ENCODE results near the gene CPSF4. TPM values are rescaled to one million over a fixed set of nuclear protein-coding genes. Genes with fewer than 3 reads are reported as not detected.

CPSF4 gene
- total and polyA plus RNA-seq, 11 donors = 12.7 to 24.8 (median 16.4) TPM

DNA sequence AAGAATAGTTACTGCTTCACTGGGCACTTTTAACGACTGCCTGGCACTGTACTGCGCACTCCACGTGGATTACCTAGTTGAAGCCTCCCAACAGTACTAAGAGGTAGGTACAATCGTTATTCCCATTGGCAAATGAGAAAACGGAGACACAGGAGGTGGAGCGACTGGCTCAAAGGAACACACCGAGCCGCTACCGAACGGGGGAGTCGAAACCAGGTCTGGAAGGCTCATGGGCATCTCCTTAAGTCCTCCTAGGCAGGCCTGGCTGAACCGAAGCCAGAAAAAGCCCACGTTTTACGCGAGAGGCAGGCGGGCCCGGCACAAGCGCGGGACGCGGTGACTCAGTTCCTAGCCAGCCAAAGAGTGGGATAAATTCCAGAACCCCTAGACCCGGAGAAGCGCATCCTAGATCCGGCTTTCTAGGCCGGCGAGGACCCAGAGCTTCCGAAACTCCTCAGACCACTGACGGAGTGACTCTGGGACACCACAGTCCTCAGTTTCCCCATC lies 30.8 kb upstream of the CPSF4 start:
- peaks cover 13 to 51% (median 42%) of the 10 kb centered on the region in 12 donors for H3K4me1 ChIP-seq
- ATAC-seq (peak in 3 of 4 donors; percentile 21 to 63 (median 38)), DNase-seq (peak in 4 of 5 donors; percentile 45 to 74 (median 56))
- H3K4me3 ChIP-seq = peak overlapping the region; percentile 68 to 100 (median 96)
- H3K27ac ChIP-seq = peak overlapping the region; percentile 93 to 99 (median 98)
- WGBS, 4 donors = 0 to 1% (median 0%) methylated on average over 8 to 28 of the region's 28 CpGs
- no peak for TF ChIP-seq POLR2A (IDR thresholded peaks at IDR 0.05)
- TF ChIP-seq, protein P1, sequence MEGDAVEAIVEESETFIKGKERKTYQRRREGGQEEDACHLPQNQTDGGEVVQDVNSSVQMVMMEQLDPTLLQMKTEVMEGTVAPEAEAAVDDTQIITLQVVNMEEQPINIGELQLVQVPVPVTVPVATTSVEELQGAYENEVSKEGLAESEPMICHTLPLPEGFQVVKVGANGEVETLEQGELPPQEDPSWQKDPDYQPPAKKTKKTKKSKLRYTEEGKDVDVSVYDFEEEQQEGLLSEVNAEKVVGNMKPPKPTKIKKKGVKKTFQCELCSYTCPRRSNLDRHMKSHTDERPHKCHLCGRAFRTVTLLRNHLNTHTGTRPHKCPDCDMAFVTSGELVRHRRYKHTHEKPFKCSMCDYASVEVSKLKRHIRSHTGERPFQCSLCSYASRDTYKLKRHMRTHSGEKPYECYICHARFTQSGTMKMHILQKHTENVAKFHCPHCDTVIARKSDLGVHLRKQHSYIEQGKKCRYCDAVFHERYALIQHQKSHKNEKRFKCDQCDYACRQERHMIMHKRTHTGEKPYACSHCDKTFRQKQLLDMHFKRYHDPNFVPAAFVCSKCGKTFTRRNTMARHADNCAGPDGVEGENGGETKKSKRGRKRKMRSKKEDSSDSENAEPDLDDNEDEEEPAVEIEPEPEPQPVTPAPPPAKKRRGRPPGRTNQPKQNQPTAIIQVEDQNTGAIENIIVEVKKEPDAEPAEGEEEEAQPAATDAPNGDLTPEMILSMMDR (IDR thresholded peaks at IDR 0.05) = no peak
- H3K36me3 ChIP-seq = peaks cover 0 to 56% (median 47%) of the 10 kb centered on the region in 9 donors
- H3K9me3 ChIP-seq = no peaks in the 10 kb centered on the region
- no peaks in the 10 kb centered on the region for H3K27me3 ChIP-seq
- intact Hi-C loops (cut with DNase I) = loop anchor here in 8 of 10 donors (1.0 to 5.0 kb wide), 6 partner anchors 15 to 1006 kb away; partner anchors contain the start of genes ARPC1B (in 4 of the 8) and BAIAP2L1 (in 1 of the 8)

DNA sequence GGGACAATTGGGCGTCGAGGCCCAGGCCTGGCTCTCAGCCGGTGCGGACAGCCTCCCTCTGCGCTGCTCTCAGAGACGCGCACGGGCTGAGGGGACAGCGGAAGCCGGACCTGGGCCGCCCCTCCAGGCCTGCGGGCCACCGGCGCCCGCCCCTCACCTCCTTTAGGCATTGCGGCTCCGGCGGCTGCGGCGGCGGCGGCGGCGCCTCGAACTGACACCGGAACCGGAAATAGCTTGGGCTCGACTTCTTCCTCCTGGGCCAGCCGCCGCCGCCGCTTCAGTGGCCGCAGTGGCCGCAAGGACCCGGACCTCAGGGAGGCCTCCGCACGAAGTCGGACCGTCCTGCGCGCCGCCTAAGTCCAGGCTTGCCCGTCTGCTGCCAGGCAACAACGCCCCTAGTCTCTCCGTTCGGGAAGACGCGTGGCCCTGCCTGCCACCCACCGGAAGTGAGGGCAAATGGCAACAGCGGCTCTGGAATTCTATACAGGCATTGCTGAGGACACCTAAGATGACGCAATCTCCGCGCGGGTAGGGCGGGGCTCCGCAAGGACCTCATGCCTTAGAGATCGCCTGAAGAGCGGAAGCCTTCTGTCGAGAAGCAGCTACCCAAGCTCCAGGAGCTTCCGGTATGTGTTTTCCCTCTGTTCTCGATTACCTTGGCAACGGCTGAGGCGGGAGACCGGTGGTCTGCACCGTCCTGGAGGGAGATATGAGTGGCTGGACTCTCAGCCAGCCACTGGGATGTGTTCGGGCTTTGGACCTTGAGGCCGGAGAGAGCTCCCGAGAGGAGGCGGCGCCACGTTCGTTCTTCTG lies 30.2 kb upstream of the CPSF4 start, which contains the start of the genes BUD31 and PDAP1:
Gene BUD31, plus strand, starts transcription at position 591 of the 813 bp plus-strand sequence. CDS start 2,124 bp downstream, outside the sequence.
Gene PDAP1, minus strand, starts transcription at position 219 of the 813 bp plus-strand sequence. Its CDS starts 49 bp downstream, at position 170.
- Histone ChIP-seq H3K4me3 (peak within 1 kb of the TSS; percentile 68 to 100 (median 96)), H3K27me3 (no peaks in the 10 kb centered on the region), H3K9me3 (no peaks in the 10 kb centered on the region), H3K27ac (peak within 1 kb of the TSS; percentile 93 to 99 (median 98)), H3K36me3 (peaks cover 0 to 56% (median 47%) of the 10 kb centered on the region in 9 donors), H3K4me1 (peaks cover 13 to 51% (median 42%) of the 10 kb centered on the region in 12 donors)
- intact Hi-C loops (cut with DNase I) = loop anchor here in 8 of 10 donors (1.0 to 5.0 kb wide), 6 partner anchors 15 to 1006 kb away; partner anchors contain the start of genes ARPC1B (in 4 of the 8) and BAIAP2L1 (in 1 of the 8)
- DNase-seq (peak; percentile 94 to 96 (median 95)), ATAC-seq (peak; percentile 91 to 96 (median 96))
- TF ChIP-seq, protein P1 (IDR thresholded peaks at IDR 0.05) = peak in 2 of 12 donors; percentile 19 to 23
- peak in 1 of 2 donors; percentile 69 for TF ChIP-seq POLR2A (IDR thresholded peaks at IDR 0.05)
- WGBS, 4 donors = 0 to 1% (median 1%) methylated on average over 17 to 72 of the region's 72 CpGs

DNA sequence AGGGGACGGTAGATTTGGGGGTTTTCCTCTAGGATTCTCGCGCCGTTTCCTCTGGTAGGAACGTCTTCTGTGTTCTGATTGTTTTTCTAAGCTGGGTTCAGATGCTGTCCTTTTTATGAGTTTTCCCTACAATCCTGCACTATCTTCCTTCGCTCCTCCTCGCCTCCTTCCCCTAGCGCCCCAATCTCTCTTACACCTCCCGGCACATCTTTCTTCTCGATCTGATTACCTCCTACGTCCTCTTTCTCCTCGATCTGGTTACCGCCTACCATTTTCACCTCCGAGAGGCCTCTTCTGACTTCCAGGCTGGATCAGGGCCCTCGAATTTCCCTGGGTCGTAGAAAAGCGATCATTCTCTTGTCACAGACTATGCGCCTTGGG lies 29.6 kb upstream of the CPSF4 start:
- H3K4me3 ChIP-seq = peak overlapping the region; percentile 68 to 100 (median 96)
- intact Hi-C loops (cut with DNase I) = loop anchor here in 6 of 10 donors (2.0 to 5.0 kb wide), 4 partner anchors 34 to 1007 kb away; partner anchors contain the start of genes ARPC1B (in 4 of the 6) and BAIAP2L1 (in 1 of the 6)
- H3K27ac ChIP-seq = peak overlapping the region; percentile 93 to 99 (median 98)
- H3K27me3 ChIP-seq = no peaks in the 10 kb centered on the region
- peaks cover 13 to 50% (median 42%) of the 10 kb centered on the region in 12 donors for H3K4me1 ChIP-seq
- peak in 1 of 5 donors; percentile 14 for DNase-seq
- no peak for TF ChIP-seq POLR2A (IDR thresholded peaks at IDR 0.05)
- TF ChIP-seq, protein P1 (IDR thresholded peaks at IDR 0.05) = no peak
- 0 to 1% (median 0%) methylated on average over 18 of the region's 18 CpGs for WGBS, 4 donors
- H3K9me3 ChIP-seq = no peaks in the 10 kb centered on the region
- ATAC-seq = no peak
- peaks cover 0 to 56% (median 44%) of the 10 kb centered on the region in 9 donors for H3K36me3 ChIP-seq
